Stimulated activated CD4-positive, alpha-beta T cell treated with anti-CD3 and anti-CD28 coated beads, Interleukin-2, amount 100 ng/mL, for 48 hours (primary cell): ENCODE results near the gene PSTPIP1.

Source experiments
- DNase-seq, 2 donors: peaks; one replicate each; pipeline ENCODE4 v3.0.0-alpha.2; 2020

PSTPIP1 gene

GRCh38 chr15:77020348-77021087 is 25.6 kb downstream of the PSTPIP1 start:
- DNase-seq = no peak

GRCh38 chr15:77021088-77021481 is 26.2 kb downstream of the PSTPIP1 start:
- no peak for DNase-seq

GRCh38 chr15:77021803-77022381 is 27.0 kb downstream of the PSTPIP1 start:
- peak in 1 of 2 donors; percentile 43 for DNase-seq

- no peak for DNase-seq
Observed at GRCh38 chr15:77022646-77023575, 28.0 kb downstream of the PSTPIP1 start.

- no peak for DNase-seq
Observed at GRCh38 chr15:77023576-77024272, 28.8 kb downstream of the PSTPIP1 start.

- DNase-seq = peak; percentile 68 to 76
Observed at GRCh38 chr15:77024273-77025082, 29.6 kb downstream of the PSTPIP1 start.

GRCh38 chr15:77025083-77025901 is 30.4 kb downstream of the PSTPIP1 start:
- no peak for DNase-seq

GRCh38 chr15:77025941-77026411 is 31.1 kb downstream of the PSTPIP1 start:
- DNase-seq = no peak

- DNase-seq = no peak
Observed at GRCh38 chr15:77026501-77027110, 31.7 kb downstream of the PSTPIP1 start.

- DNase-seq = no peak
Observed at GRCh38 chr15:77027111-77027696, 32.3 kb downstream of the PSTPIP1 start.

- DNase-seq = no peak
Observed at GRCh38 chr15:77027697-77028450, 32.9 kb downstream of the PSTPIP1 start.

- no peak for DNase-seq
Observed at GRCh38 chr15:77028451-77029165, 33.7 kb downstream of the PSTPIP1 start.

GRCh38 chr15:77029166-77030047 is 34.5 kb downstream of the PSTPIP1 start:
- DNase-seq = no peak

- peak in 1 of 2 donors; percentile 1 for DNase-seq
Observed at GRCh38 chr15:77030048-77030927, 35.4 kb downstream of the PSTPIP1 start.

GRCh38 chr15:77030928-77031375 is 36.0 kb downstream of the PSTPIP1 start:
- no peak for DNase-seq

GRCh38 chr15:77031376-77032050 is 36.6 kb downstream of the PSTPIP1 start:
- DNase-seq = peak in 1 of 2 donors; percentile 1
